CD4-positive, alpha-beta memory T cell (primary cell): Measurements from ENCODE around the gene EED. TPM values are rescaled to one million over a fixed set of nuclear protein-coding genes. Genes with fewer than 3 reads are reported as not detected.
"Not testable (repeated sequence)": the region's sequence is repeated elsewhere in the genome, so short reads cannot be mapped to it uniquely, and the experiment has no call there.

Experiments
- CTCF ChIA-PET: fragments of 350-600 bp; sonication (Branson Sonifier 250); formaldehyde crosslinking; loops from one replicate; lab custom pipeline; 2021; ENCODE audit warnings: inconsistent platforms; ENCODE audit not compliant: partially characterized antibody; lab: Charles Lee
- POLR2A ChIA-PET: fragments of 350-600 bp; sonication (Branson Sonifier 250); formaldehyde crosslinking; loops from one replicate; lab custom pipeline; 2021; ENCODE audit not compliant: partially characterized antibody; lab: Charles Lee
- DNase-seq, 5 donors: peaks; one replicate each; pipeline versions ENCODE4 v3.0.0 to v3.0.0-alpha.2; 2020 to 2022; ENCODE audit warnings: mixed read lengths in 1 of 5
- H3K27ac ChIP-seq: one replicate; pipeline ENCODE4 v1.7.0; 2013; ENCODE audit warnings: low read depth, low read length
- H3K27me3 ChIP-seq: 2 replicates; pipeline ENCODE4 v1.7.0; 2013; ENCODE audit warnings: mild to moderate bottlenecking, low read length, moderate library complexity; ENCODE audit not compliant: insufficient read depth
- H3K36me3 ChIP-seq: 2 replicates; pipeline ENCODE4 v1.7.0; 2013; ENCODE audit warnings: mild to moderate bottlenecking, low read length, moderate library complexity; ENCODE audit not compliant: insufficient read depth
- H3K4me1 ChIP-seq: 2 replicates; pipeline ENCODE4 v1.7.0; 2013; ENCODE audit warnings: mild to moderate bottlenecking, low read length, moderate library complexity; ENCODE audit not compliant: insufficient read depth
- H3K4me3 ChIP-seq, 2 donors: one replicate each; pipeline ENCODE4 v1.7.0; 2013; ENCODE audit warnings: low read length in 2 of 2, mild to moderate bottlenecking in 1 of 2
- H3K9me3 ChIP-seq, 2 donors: one replicate each; pipeline ENCODE4 v1.7.0; 2013; ENCODE audit warnings: low read length in 2 of 2, control low read depth in 1 of 2; ENCODE audit not compliant: control insufficient read depth in 1 of 2
- H3K27ac Mint-ChIP-seq, 7 donors: one replicate each; pipeline ENCODE4 v1.8.0; 2020 to 2021; ENCODE audit warnings: mixed read lengths in 7 of 7, mild to moderate bottlenecking in 6 of 7, inconsistent platforms in 3 of 7, moderate library complexity in 3 of 7
- H3K27me3 Mint-ChIP-seq, 2 donors: one replicate each; pipeline ENCODE4 v1.8.0; 2020 to 2021; ENCODE audit warnings: mixed read lengths in 2 of 2
- H3K36me3 Mint-ChIP-seq, 2 donors: one replicate each; pipeline ENCODE4 v1.8.0; 2020 to 2021; ENCODE audit warnings: mixed read lengths in 2 of 2, inconsistent platforms in 1 of 2, mild to moderate bottlenecking in 1 of 2
- H3K4me1 Mint-ChIP-seq, 4 donors: one replicate each; pipeline ENCODE4 v1.8.0; 2020 to 2021; ENCODE audit warnings: mixed read lengths in 4 of 4, mild to moderate bottlenecking in 1 of 4
- H3K4me3 Mint-ChIP-seq, 8 donors: one replicate each; pipeline ENCODE4 v1.8.0; 2020 to 2021; ENCODE audit warnings: mixed read lengths in 8 of 8, mild to moderate bottlenecking in 7 of 8, moderate library complexity in 6 of 8, inconsistent platforms in 3 of 8
- H3K9me3 Mint-ChIP-seq, 8 donors: one replicate each; pipeline ENCODE4 v1.8.0; 2020 to 2021; ENCODE audit warnings: mixed read lengths in 8 of 8, mild to moderate bottlenecking in 5 of 8, inconsistent platforms in 3 of 8, moderate library complexity in 1 of 8
- intact Hi-C: fragments of 100-400 bp; cut with micrococcal nuclease; formaldehyde crosslinking; loops from one replicate; pipeline ENCODE4 v1.15.1; 2023
- polyA plus RNA-seq, 2 donors: library from polyadenylated mRNA; unstranded; fragments of 300-500 nt; fragmentation: Illumina TruSeq; gene quantifications; one replicate each; pipeline ENCODE4 v1.2.3, GENCODE V29; 2021
- total RNA-seq, 2 experiments: library from RNA; stranded (reverse); gene quantifications; one replicate each; pipeline ENCODE4 v1.2.3, GENCODE V29; 2021

The EED gene
- total and polyA plus RNA-seq, 4 experiments from 2014 or later, result 15.5 to 51.0 (median 37.0) TPM

DNA sequence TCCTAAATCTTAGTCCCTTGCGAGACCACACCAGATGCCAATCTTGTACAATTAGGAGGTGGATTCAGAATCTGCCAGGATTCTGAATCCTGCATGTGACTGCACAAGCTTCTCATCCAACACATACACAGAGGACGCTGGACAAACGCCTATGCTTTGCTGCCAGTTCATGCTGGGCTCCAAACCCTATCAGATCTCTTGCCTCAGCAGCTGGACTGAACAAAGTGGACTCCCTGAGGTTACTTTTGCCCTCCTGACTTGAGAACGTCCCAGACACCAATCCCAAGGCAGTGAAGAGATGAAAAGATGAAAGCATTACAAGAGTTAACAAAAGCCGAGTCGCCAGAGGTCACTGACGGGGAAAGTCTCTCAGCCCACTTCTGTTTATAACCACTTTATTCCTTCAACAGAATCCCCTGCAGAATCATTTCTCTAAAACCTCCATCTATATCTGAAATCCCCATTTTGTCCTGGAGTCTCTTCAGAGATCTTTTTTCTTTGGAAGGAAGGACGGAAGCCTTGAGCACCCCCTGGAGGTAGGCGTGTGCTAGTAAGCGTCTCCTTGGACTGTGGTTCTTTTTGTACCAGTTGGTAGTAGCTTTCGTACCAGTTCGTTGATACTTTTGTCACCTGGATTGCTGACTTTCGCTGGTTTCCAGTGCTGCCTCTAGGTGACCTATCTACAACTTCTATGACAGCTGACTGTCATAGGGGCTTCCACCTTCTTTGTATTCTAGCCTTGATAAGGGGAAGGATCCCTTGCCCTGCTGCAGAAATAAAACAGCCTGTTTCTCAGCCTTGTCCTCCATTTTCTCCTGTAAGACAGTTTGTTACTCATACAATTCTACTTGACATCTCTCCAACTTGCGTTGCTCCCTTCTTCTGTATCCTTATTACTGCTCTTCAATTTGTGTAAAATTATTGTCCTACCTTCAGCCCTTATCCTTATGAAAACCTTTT, 26.1 kb upstream of the EED start:
- H3K36me3 ChIP-seq, result no peaks in the 10 kb centered on the region
- H3K9me3 ChIP-seq, result no peaks in the 10 kb centered on the region
- H3K4me1 ChIP-seq, result peaks cover 4% of the 10 kb centered on the region
- H3K27ac Mint-ChIP-seq, result peak overlapping the region in 3 of 7 donors; percentile 24 to 72 (median 31)
- no peaks in the 10 kb centered on the region for H3K36me3 Mint-ChIP-seq
- peak overlapping the region; percentile 65 to 89 (median 75) for H3K4me3 Mint-ChIP-seq
- ChIA-PET POLR2A (interaction anchor here (0.7 to 1.3 kb wide), 3 partner anchors 29 to 177 kb away, joined by 3 read pairs; no protein-coding TSS in a partner anchor), CTCF (interaction anchor here (0.6 to 3.8 kb wide), 20 partner anchors 13 to 631 kb away, joined by 3 to 30 read pairs (median 4); partner anchors contain the start of gene CCDC83)
- H3K27me3 ChIP-seq, result no peaks in the 10 kb centered on the region
- DNase-seq, result peak; percentile 51 to 63 (median 55)
- peaks cover 7 to 9% of the 10 kb centered on the region in 2 donors for H3K27me3 Mint-ChIP-seq
- H3K9me3 Mint-ChIP-seq, result peaks cover 0 to 1% (median 0%) of the 10 kb centered on the region in 8 donors
- intact Hi-C loops, result loop anchor here (1.0 to 5.0 kb wide), 7 partner anchors 16 to 623 kb away; partner anchors contain the start of genes CCDC83 and EED
- peaks cover 10 to 18% (median 11%) of the 10 kb centered on the region in 4 donors for H3K4me1 Mint-ChIP-seq
- H3K27ac ChIP-seq, result no peak overlapping the region
- peak overlapping the region in 1 of 2 donors; percentile 3 for H3K4me3 ChIP-seq

DNA sequence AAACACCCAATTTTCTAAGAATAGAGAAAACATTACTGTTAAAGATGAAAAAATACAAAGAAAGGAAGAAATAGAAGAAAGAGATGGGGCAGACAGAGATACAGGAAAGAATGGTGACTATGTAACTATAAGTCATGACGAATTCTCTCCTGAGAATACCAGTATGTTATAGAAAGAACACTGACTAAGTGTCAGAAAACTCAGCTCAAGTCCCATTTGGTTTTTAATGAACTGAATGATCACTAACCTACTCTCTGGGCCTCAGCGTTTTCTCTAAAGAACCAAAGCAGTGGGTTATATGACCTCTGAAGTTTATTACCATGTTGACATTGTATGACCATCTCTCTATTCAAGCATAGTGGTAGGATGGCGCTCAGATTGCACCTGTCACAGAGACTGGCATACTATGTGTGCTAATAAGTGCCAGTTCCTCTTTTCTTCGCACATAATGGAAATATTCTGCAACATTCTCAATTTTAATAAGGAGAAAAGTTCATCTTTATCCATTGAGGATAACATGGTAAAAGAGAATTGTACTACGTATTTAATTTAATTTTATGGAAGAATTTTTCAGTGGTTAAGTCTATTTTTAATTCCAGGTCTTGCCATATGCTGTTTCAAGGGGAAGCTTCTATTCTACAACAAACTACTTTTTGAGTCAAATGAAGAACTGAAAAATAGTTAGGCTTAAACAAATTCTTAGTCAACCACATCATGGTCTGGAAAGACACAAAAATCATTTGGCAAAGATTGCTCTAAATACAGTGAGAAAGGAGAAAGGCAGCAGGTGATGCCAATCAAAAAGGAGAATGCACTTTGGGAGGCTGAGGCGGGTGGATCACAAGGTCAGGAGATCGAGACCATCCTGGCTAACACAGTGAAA, 25.0 kb upstream of the EED start:
- no peak overlapping the region for H3K27ac Mint-ChIP-seq
- H3K4me1 Mint-ChIP-seq, result peaks cover 8 to 17% (median 11%) of the 10 kb centered on the region in 4 donors
- peaks cover 7 to 11% of the 10 kb centered on the region in 2 donors for H3K27me3 Mint-ChIP-seq
- Histone ChIP-seq H3K9me3 (no peaks in the 10 kb centered on the region), H3K27me3 (no peaks in the 10 kb centered on the region), H3K36me3 (no peaks in the 10 kb centered on the region), H3K4me3 (no peak overlapping the region), H3K27ac (no peak overlapping the region), H3K4me1 (peaks cover 4% of the 10 kb centered on the region)
- DNase-seq, result no peak
- no peak overlapping the region for H3K4me3 Mint-ChIP-seq
- ChIA-PET POLR2A (no interaction called here), CTCF (interaction anchor here (0.6 to 3.6 kb wide), 13 partner anchors 10 to 632 kb away, joined by 3 to 30 read pairs (median 3); no protein-coding TSS in a partner anchor)
- no peaks in the 10 kb centered on the region for H3K36me3 Mint-ChIP-seq
- H3K9me3 Mint-ChIP-seq, result peaks cover 0 to 5% (median under 1%) of the 10 kb centered on the region in 8 donors
- intact Hi-C loops, result loop anchor here (2.0 to 5.0 kb wide), 2 partner anchors 17 to 277 kb away; no protein-coding TSS in a partner anchor

DNA sequence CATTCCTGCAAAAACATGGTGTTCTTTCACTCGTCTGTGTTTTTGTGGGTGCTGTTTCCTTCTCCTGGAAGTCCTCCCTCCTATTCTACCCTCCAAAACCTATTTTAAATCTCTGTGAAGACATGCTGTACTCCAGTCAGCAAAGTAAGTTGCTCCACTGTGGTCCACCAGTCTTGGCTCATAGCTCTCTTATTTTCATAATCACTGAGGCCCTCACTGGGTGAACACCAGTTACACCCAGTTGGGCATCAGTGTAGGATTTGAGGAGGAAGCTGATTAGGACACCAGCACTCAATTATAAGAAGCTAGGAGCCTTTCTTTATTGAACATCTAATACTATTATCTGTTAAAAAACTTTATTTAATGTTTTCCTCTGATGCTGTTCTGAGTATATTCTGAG, 23.9 kb upstream of the EED start:
- Histone ChIP-seq H3K27me3 (no peaks in the 10 kb centered on the region), H3K4me1 (peaks cover 2% of the 10 kb centered on the region), H3K36me3 (no peaks in the 10 kb centered on the region), H3K27ac (no peak overlapping the region), H3K4me3 (no peak overlapping the region), H3K9me3 (no peaks in the 10 kb centered on the region)
- no peak overlapping the region for H3K27ac Mint-ChIP-seq
- no peaks in the 10 kb centered on the region for H3K36me3 Mint-ChIP-seq
- peaks cover 7 to 11% of the 10 kb centered on the region in 2 donors for H3K27me3 Mint-ChIP-seq
- ChIA-PET CTCF (interaction anchor here (0.9 to 3.6 kb wide), 5 partner anchors 20 to 626 kb away, joined by 3 to 15 read pairs (median 8); partner anchors contain the start of gene CCDC83), POLR2A (no interaction called here)
- intact Hi-C loops, result no loop called here
- peaks cover 8 to 12% (median 10%) of the 10 kb centered on the region in 4 donors for H3K4me1 Mint-ChIP-seq
- H3K4me3 Mint-ChIP-seq, result no peak overlapping the region
- H3K9me3 Mint-ChIP-seq, result peaks cover 0 to 5% (median under 1%) of the 10 kb centered on the region in 8 donors
- DNase-seq, result no peak

DNA sequence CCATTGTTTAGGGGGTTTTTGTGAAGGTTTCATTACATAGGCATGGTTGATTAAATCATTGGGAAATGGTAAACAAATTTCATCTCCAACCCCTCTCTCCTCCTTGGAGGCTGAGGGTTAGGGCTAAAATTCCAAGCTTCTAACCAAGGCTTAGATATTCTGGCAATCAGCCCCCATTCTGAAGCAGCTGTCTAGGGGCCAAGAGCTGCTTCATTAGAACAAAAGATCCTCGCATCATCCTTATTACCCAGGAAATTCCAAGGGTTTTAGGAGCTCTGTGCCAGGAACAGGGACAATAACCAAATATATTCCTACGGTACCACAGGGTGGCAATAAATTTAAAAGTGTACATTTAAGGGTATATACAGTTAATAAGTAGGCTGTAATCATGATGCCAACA, 22.5 kb upstream of the EED start:
- peaks cover 8 to 12% (median 10%) of the 10 kb centered on the region in 4 donors for H3K4me1 Mint-ChIP-seq
- H3K27me3 ChIP-seq, result no peaks in the 10 kb centered on the region
- H3K27ac Mint-ChIP-seq, result no peak overlapping the region
- ChIA-PET CTCF (interaction anchor here (0.8 to 1.7 kb wide), 4 partner anchors 11 to 367 kb away, joined by 3 to 10 read pairs (median 4); partner anchors contain the start of gene CCDC83), POLR2A (interaction anchor here (0.6 to 1.3 kb wide), 2 partner anchors 557 to 896 kb away, joined by 3 to 4 read pairs; partner anchors contain the start of gene CREBZF)
- H3K27me3 Mint-ChIP-seq, result peaks cover 7 to 9% of the 10 kb centered on the region in 2 donors
- no peak for DNase-seq
- no peaks in the 10 kb centered on the region for H3K36me3 ChIP-seq
- no peak overlapping the region for H3K4me3 Mint-ChIP-seq
- H3K27ac ChIP-seq, result no peak overlapping the region
- intact Hi-C loops, result no loop called here
- peaks cover 0 to 5% (median under 1%) of the 10 kb centered on the region in 8 donors for H3K9me3 Mint-ChIP-seq
- no peaks in the 10 kb centered on the region for H3K9me3 ChIP-seq
- no peaks in the 10 kb centered on the region for H3K36me3 Mint-ChIP-seq
- no peaks in the 10 kb centered on the region for H3K4me1 ChIP-seq
- H3K4me3 ChIP-seq, result no peak overlapping the region

DNA sequence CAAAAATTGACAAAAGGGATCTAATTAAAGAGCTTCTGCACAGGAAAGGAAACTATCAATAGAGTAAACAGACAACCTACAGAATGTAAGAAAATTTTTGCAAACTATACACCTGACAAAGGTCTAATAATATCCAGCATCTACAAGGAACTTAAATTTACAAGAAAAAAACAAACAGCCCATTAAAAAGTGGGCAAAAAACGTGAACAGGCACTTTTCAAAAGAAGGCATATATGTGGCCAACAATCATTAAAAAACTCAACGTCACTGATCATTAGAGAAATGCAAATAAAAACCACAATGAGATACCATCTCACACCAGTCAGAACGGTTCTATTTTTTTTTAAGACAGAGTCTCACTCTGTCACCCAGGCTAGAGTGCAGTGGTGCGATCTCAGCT, 20.0 kb upstream of the EED start:
- H3K27ac Mint-ChIP-seq, H3K36me3 Mint-ChIP-seq, H3K9me3 Mint-ChIP-seq, H3K4me1 Mint-ChIP-seq, H3K4me3 Mint-ChIP-seq, intact Hi-C loops, POLR2A ChIA-PET, H3K4me1 ChIP-seq, DNase-seq, H3K27me3 Mint-ChIP-seq, H3K4me3 ChIP-seq, H3K9me3 ChIP-seq, H3K27ac ChIP-seq, H3K36me3 ChIP-seq, H3K27me3 ChIP-seq: not testable (repeated sequence)
- CTCF ChIA-PET, result interaction anchor here (1.1 kb wide), 1 partner anchor 29 kb away, joined by 3 read pairs; no protein-coding TSS in a partner anchor

DNA sequence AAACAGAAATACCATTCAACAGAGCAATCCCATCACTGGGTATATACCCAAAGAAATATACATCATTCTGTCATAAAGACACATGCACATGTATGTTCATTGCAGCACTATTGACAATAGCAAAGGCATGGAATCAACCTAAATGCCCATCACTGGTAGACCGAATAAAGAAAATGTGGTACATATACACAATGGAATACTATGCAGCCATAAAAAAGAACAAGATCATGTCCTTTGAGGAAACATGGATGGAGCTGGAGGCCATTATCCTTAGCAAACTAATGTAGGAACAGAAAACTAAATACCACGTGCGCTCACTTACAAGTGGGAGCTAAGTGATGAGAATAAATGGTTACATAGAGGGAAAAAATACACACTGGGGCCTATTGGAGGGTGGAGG, 19.2 kb upstream of the EED start:
- POLR2A ChIA-PET, H3K4me3 Mint-ChIP-seq: not testable (repeated sequence)
- CTCF ChIA-PET, result interaction anchor here (1.1 kb wide), 1 partner anchor 29 kb away, joined by 3 read pairs; no protein-coding TSS in a partner anchor

More for the DNA sequence above, 19.2 kb upstream of the EED start:
- intact Hi-C loops, H3K27me3 Mint-ChIP-seq, H3K4me1 Mint-ChIP-seq, H3K27ac ChIP-seq, H3K9me3 Mint-ChIP-seq, H3K4me1 ChIP-seq, H3K9me3 ChIP-seq, H3K36me3 ChIP-seq, H3K4me3 ChIP-seq, H3K36me3 Mint-ChIP-seq, H3K27me3 ChIP-seq, DNase-seq: not testable (repeated sequence)
- peak overlapping the region in 1 of 7 donors; percentile 56 for H3K27ac Mint-ChIP-seq
